ENCODE results near the gene FYN. TPM values are rescaled to one million over a fixed set of nuclear protein-coding genes. Genes with fewer than 3 reads are reported as not detected.

FYN gene
- total RNA-seq, 4 donors from 2014 or later: 37.8 to 65.8 (median 53.8) TPM

GRCh38 chr6:111832833-111833418 lies 40.3 kb downstream of the FYN start:
- Histone ChIP-seq H3K4me3 (no peak overlapping the region), H3K9me3 (no peaks in the 10 kb centered on the region), H3K36me3 (no peaks in the 10 kb centered on the region), H3K4me1 (peaks cover 0 to 16% (median 3%) of the 10 kb centered on the region in 4 donors), H3K27me3 (no peaks in the 10 kb centered on the region), H3K27ac (replicated peaks in 1 of 4) (no peak overlapping the region)
- no peak for TF ChIP-seq EP300 (IDR thresholded peaks at IDR 0.05)
- TF ChIP-seq CTCF (IDR thresholded peaks at IDR 0.05): no peak
- no peak for TF ChIP-seq POLR2A (IDR thresholded peaks at IDR 0.05; ENCODE audit: low read depth)
- no peak for TF ChIP-seq POLR2AphosphoS5 (IDR thresholded peaks at IDR 0.05)
- 79% methylated on average over 1 of the region's 1 CpG for WGBS
- intact Hi-C loops (cut with DNase I): no loop called here
- DNase-seq (ENCODE audit: extremely low spot score): no peak

- TF ChIP-seq CTCF (IDR thresholded peaks at IDR 0.05) (no peak), EP300 (IDR thresholded peaks at IDR 0.05) (no peak), POLR2AphosphoS5 (IDR thresholded peaks at IDR 0.05) (no peak), POLR2A (IDR thresholded peaks at IDR 0.05; ENCODE audit: low read depth) (no peak)
- no peaks in the 10 kb centered on the region for H3K36me3 ChIP-seq
- H3K4me3 ChIP-seq: no peak overlapping the region
- no peak overlapping the region for H3K27ac ChIP-seq (replicated peaks in 1 of 4)
- no peaks in the 10 kb centered on the region for H3K27me3 ChIP-seq
- intact Hi-C loops (cut with DNase I): no loop called here
- DNase-seq (ENCODE audit: extremely low spot score): no peak
- H3K4me1 ChIP-seq: peaks cover 0 to 16% (median 3%) of the 10 kb centered on the region in 4 donors
- H3K9me3 ChIP-seq: no peaks in the 10 kb centered on the region
- WGBS: 68% methylated on average over 2 of the region's 2 CpGs
These were observed 41.8 kb downstream of the FYN start for GRCh38 chr6:111831408-111831807.

GRCh38 chr6:111829998-111830397 lies 43.3 kb downstream of the FYN start:
- 66% methylated on average over 2 of the region's 2 CpGs for WGBS
- Histone ChIP-seq H3K4me3 (no peak overlapping the region), H3K27ac (replicated peaks in 1 of 4) (no peak overlapping the region), H3K4me1 (peaks cover 0 to 16% (median 5%) of the 10 kb centered on the region in 4 donors), H3K36me3 (no peaks in the 10 kb centered on the region), H3K27me3 (no peaks in the 10 kb centered on the region), H3K9me3 (no peaks in the 10 kb centered on the region)
- TF ChIP-seq POLR2AphosphoS5 (IDR thresholded peaks at IDR 0.05): no peak
- TF ChIP-seq CTCF (IDR thresholded peaks at IDR 0.05): no peak
- no peak for TF ChIP-seq POLR2A (IDR thresholded peaks at IDR 0.05; ENCODE audit: low read depth)
- TF ChIP-seq EP300 (IDR thresholded peaks at IDR 0.05): no peak
- DNase-seq (ENCODE audit: extremely low spot score): no peak
- intact Hi-C loops (cut with DNase I): no loop called here

- Histone ChIP-seq H3K4me1 (peaks cover 0 to 20% (median 8%) of the 10 kb centered on the region in 4 donors), H3K27ac (replicated peaks in 1 of 4) (no peak overlapping the region), H3K9me3 (no peaks in the 10 kb centered on the region), H3K27me3 (no peaks in the 10 kb centered on the region), H3K4me3 (no peak overlapping the region), H3K36me3 (no peaks in the 10 kb centered on the region)
- no peak for DNase-seq (ENCODE audit: extremely low spot score)
- no peak for TF ChIP-seq EP300 (IDR thresholded peaks at IDR 0.05)
- TF ChIP-seq CTCF (IDR thresholded peaks at IDR 0.05): no peak
- TF ChIP-seq POLR2A (IDR thresholded peaks at IDR 0.05; ENCODE audit: low read depth): no peak
- no peak for TF ChIP-seq POLR2AphosphoS5 (IDR thresholded peaks at IDR 0.05)
- 92% methylated on average over 3 of the region's 3 CpGs for WGBS
- intact Hi-C loops (cut with DNase I): no loop called here
These were observed 43.7 kb downstream of the FYN start for GRCh38 chr6:111829581-111829980.

GRCh38 chr6:111828809-111829208 lies 44.4 kb downstream of the FYN start:
- DNase-seq (ENCODE audit: extremely low spot score): no peak
- H3K9me3 ChIP-seq: no peaks in the 10 kb centered on the region
- intact Hi-C loops (cut with DNase I): no loop called here
- no peak overlapping the region for H3K27ac ChIP-seq (replicated peaks in 1 of 4)
- no peak for TF ChIP-seq POLR2AphosphoS5 (IDR thresholded peaks at IDR 0.05)
- TF ChIP-seq CTCF (IDR thresholded peaks at IDR 0.05): no peak
- no peak for TF ChIP-seq POLR2A (IDR thresholded peaks at IDR 0.05; ENCODE audit: low read depth)
- TF ChIP-seq EP300 (IDR thresholded peaks at IDR 0.05): no peak
- no peaks in the 10 kb centered on the region for H3K27me3 ChIP-seq
- 79% methylated on average over 2 of the region's 2 CpGs for WGBS
- no peak overlapping the region for H3K4me3 ChIP-seq
- no peaks in the 10 kb centered on the region for H3K36me3 ChIP-seq
- H3K4me1 ChIP-seq: peaks cover 5 to 25% (median 14%) of the 10 kb centered on the region in 4 donors

All from esophagus muscularis mucosa (tissue), 4 donors.